ENCODE measurements around the gene PFN1. TPM values are rescaled to one million over a fixed set of nuclear protein-coding genes. Genes with fewer than 3 reads are reported as not detected.
"Not testable (repeated sequence)": the region's sequence is repeated elsewhere in the genome, so short reads cannot be mapped to it uniquely, and the experiment has no call there.

PFN1 gene
- total RNA-seq, 1 donor from 2014 or later, result 1,423 TPM

DNA sequence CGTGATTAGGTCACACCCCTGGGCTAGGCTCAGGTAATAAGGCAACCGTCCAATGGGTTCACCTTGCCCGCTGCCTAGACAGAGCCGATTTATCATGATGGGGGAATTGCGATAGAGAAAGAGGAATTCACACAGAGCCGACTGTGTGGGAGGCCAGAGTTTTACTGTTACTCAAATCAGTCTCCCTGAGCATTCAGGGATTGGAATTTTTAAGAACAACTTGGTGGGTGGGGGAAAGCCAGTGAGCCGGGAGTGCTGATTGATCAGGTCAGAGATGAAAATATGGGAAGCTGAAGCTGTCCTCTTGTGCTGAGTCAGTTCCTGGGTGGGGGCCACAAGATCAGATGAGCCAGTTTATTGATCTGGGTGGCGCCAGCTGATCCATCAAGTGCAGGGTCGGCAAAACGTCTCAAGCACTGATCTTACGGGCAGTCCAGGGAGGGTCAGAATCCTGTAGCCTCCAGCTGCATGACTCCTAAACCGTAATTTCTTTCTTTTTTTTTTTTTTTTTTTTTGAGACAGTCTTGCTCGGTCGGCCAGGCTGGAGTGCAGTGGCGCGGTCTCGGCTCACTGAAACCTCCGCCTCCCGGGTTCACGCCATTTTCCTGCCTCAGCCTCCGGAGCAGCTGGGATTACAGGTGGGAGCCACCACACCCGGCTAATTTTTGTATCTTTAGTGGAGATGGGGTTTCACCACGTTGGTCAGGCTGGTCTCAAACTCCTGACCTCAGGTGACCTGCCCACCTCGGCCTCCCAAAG, 21.6 kb downstream of the PFN1 start:
- intact Hi-C loops (cut with micrococcal nuclease); H3K4me3 Mint-ChIP-seq; H3K27ac Mint-ChIP-seq; H3K27me3 Mint-ChIP-seq (ENCODE audit: insufficient read depth); H3K9me3 Mint-ChIP-seq; DNase-seq (ENCODE audit: low spot score); H3K4me1 Mint-ChIP-seq (ENCODE audit: low read depth): not testable (repeated sequence)
- peaks cover 30% of the 10 kb centered on the region for H3K36me3 Mint-ChIP-seq (ENCODE audit: low read depth)

DNA sequence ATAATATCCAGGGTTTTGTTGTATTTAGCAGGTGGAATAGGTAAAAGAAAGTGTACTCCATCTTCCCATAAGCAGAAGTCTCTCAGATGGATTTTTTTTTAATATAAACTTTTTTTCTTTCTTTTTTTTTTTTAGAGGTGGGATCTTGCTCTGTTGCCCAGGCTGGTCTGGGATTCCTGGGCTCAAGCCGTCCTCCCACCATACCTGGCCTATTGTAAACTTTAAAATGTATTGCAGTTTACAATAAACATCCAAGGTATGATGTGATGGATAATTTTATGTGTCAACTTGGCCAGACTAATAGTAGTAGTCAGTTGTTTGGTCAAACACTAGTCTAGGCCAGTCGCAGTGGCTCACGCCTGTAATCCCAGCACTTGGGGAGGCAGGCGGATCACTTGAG, 27.0 kb downstream of the PFN1 start:
- Mint-ChIP-seq H3K9me3 (no peaks in the 10 kb centered on the region), H3K27ac (no peak overlapping the region), H3K36me3 (ENCODE audit: low read depth) (peaks cover 6% of the 10 kb centered on the region), H3K4me1 (ENCODE audit: low read depth) (no peaks in the 10 kb centered on the region), H3K27me3 (ENCODE audit: insufficient read depth) (no peaks in the 10 kb centered on the region), H3K4me3 (no peak overlapping the region)
- DNase-seq (ENCODE audit: low spot score), result no peak
- intact Hi-C loops (cut with micrococcal nuclease), result no loop called here

DNA sequence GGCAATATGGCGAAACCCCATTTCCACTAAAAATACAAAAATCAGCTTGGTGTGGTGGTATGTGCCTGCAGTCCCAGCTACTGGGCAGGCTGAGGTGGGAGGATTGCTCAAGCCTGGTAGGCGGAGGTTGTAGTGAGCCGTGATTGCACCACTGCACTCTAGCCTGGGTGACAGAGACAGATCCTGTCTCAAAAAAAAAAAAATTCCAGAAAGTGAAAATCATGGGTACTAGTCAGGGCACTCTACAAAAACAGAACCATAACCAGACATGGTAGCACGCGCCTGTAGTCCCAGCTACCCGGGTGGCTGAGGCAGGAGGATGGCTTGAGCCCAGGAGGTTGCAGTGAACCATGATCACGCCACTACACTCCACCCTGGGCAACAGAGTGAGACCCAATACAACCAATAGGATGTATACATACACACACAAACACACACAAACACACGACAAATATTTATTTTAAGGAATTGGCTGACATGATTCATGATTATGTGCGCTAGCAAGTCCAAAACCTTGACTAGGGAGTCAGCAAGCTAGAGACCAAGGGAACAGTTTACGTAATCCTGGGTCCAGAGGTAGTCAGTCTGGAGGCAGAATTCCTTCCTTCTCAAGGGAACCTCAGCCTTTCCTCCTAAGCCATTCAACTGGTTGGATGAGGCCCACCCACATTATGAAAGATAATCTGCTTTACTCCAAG, 27.8 kb downstream of the PFN1 start:
- Mint-ChIP-seq H3K36me3 (ENCODE audit: low read depth) (peaks cover 6% of the 10 kb centered on the region), H3K4me1 (ENCODE audit: low read depth) (no peaks in the 10 kb centered on the region), H3K27ac (no peak overlapping the region), H3K27me3 (ENCODE audit: insufficient read depth) (no peaks in the 10 kb centered on the region), H3K9me3 (no peaks in the 10 kb centered on the region), H3K4me3 (no peak overlapping the region)
- no peak for DNase-seq (ENCODE audit: low spot score)
- intact Hi-C loops (cut with micrococcal nuclease), result no loop called here

DNA sequence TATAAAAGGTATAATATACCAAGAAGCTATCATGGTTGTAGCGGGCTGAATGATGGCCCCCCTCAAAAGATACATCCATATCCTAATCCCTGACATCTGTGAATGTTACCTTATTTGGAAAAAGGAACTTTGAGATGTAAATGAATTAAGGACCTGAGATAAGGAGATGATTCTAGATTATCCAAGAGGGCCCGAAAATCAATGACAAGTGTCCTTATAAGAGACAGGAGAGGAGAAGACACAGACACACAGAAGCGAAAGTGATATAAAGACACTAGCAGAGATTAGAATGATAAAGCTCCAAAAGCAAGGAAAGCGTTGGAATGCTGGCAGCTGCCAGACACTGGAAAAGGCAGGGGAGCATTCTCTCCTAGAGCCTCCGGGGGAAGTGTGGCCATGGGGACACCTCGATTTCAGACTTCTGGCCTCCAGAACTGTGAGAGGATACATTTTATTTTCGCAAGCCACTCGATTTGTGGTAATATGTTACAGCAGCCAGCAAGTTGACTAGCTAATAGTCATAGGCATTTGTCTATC, 28.8 kb downstream of the PFN1 start:
- Mint-ChIP-seq H3K27ac (no peak overlapping the region), H3K9me3 (no peaks in the 10 kb centered on the region), H3K36me3 (ENCODE audit: low read depth) (peaks cover 4% of the 10 kb centered on the region), H3K4me1 (ENCODE audit: low read depth) (no peaks in the 10 kb centered on the region), H3K27me3 (ENCODE audit: insufficient read depth) (no peaks in the 10 kb centered on the region), H3K4me3 (no peak overlapping the region)
- intact Hi-C loops (cut with micrococcal nuclease), result no loop called here
- no peak for DNase-seq (ENCODE audit: low spot score)

DNA sequence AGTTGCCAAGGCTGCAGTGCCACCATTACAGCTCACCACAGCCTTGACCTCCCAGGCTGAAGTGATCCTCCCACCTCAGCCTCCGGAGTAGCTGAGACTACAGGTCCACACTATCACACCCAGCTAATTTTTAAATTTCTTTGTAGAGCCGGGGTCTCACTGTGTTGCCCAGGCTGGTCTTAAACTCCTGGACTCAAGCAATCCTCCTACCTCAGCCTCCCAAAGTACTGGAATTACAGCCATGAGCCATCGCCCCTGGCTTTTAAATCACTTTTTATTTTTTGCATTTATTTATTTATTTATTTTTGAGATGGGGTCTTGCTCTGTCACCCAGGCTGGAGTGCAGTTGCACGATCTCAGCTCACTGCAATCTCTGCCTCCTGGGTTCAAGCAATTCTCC, 33.8 kb downstream of the PFN1 start:
- H3K9me3 Mint-ChIP-seq; H3K4me1 Mint-ChIP-seq (ENCODE audit: low read depth); H3K36me3 Mint-ChIP-seq (ENCODE audit: low read depth); H3K27me3 Mint-ChIP-seq (ENCODE audit: insufficient read depth); DNase-seq (ENCODE audit: low spot score); H3K27ac Mint-ChIP-seq; intact Hi-C loops (cut with micrococcal nuclease); H3K4me3 Mint-ChIP-seq: not testable (repeated sequence)

DNA sequence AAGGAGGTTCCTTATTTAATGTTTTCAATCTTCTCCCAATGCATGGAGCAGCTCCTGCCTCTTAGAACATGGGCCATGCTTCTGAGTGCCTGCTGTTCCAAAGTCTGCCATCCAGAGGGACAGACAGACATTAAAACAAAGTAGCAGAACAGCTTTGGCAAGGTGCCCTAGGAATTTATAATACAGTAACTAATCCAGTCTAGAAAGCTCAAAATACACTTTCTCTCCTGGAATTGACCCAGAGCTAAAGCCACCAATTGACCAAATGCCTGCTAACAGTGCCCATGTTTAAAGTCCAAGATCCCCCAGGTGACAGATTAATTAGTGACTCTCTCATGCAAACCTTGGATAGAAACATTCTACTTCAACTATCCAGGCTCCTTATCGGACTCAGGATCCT, 34.3 kb downstream of the PFN1 start:
- no peak overlapping the region for H3K4me3 Mint-ChIP-seq
- H3K4me1 Mint-ChIP-seq (ENCODE audit: low read depth), result peaks cover 6% of the 10 kb centered on the region
- intact Hi-C loops (cut with micrococcal nuclease), result no loop called here
- H3K9me3 Mint-ChIP-seq, result no peaks in the 10 kb centered on the region
- H3K27ac Mint-ChIP-seq, result no peak overlapping the region
- no peak for DNase-seq (ENCODE audit: low spot score)
- peaks cover 9% of the 10 kb centered on the region for H3K27me3 Mint-ChIP-seq (ENCODE audit: insufficient read depth)
- no peaks in the 10 kb centered on the region for H3K36me3 Mint-ChIP-seq (ENCODE audit: low read depth)

DNA sequence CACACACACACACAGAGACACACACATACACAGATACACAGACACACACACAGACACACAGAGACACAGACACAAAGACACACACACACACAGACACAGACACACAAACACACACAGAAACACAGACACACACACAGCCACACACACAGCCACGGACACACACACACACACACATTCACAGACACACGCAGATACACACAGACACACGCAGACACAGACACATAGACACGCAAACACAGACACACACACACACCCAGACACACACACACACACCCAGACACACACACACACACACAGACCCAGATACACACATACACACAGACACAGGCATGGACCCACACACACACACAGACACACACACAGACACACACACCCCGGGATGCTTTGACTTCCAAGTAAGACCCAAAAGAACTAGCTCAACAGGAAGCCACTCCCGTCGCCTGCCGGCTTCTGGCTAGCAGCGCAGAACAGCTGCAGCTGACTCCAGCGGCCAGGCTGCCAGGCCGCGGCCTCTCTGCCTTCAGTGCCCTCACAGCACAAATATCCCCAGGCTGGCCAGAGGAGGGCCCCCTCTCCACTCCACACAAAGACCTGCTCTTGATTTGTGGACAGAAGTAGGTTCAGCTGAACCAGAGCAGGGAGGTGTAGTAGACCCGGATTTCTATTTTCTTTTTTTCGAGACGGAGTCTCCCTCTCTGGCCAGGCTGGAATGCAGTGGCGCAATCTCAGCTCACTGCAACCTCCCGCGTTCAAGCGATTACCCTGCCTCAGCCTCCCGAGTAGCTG, 39.4 kb downstream of the PFN1 start:
- H3K4me1 Mint-ChIP-seq (ENCODE audit: low read depth), result peaks cover 6% of the 10 kb centered on the region
- intact Hi-C loops (cut with micrococcal nuclease), result loop anchor here (1.0 to 5.0 kb wide), 7 partner anchors 31 to 153 kb away; partner anchors contain the start of genes RNF167, SLC25A11 and SPAG7

DNA sequence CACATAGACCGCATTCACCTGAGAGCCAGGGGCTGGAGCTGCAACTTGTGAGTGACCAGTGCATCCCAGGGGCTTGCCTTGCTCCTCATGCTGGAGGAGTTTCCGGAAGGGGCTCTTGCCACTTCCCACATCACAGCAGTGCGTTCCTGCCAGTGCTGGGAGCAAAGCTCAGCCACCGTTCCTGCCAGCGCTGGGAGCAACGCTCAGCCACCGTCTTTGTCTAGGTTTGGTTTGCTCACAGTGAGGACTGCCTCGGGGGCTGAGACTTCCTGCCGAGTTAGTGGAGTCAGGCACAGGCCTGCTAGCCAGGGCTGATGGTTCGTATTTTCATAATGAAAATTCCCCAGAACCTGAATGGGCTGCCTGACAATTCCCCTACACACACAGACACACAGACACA, 40.0 kb downstream of the PFN1 start:
- intact Hi-C loops (cut with micrococcal nuclease), result loop anchor here (2.0 to 5.0 kb wide), 2 partner anchors 58 to 139 kb away; partner anchors contain the start of gene SPAG7
- Mint-ChIP-seq H3K9me3 (no peaks in the 10 kb centered on the region), H3K4me3 (no peak overlapping the region), H3K27me3 (ENCODE audit: insufficient read depth) (peaks cover 12% of the 10 kb centered on the region), H3K4me1 (ENCODE audit: low read depth) (peaks cover 12% of the 10 kb centered on the region), H3K36me3 (ENCODE audit: low read depth) (no peaks in the 10 kb centered on the region), H3K27ac (no peak overlapping the region)
- DNase-seq (ENCODE audit: low spot score), result no peak

More for the DNA sequence above, 39.4 kb downstream of the PFN1 start:
- Mint-ChIP-seq H3K27ac (no peak overlapping the region), H3K27me3 (ENCODE audit: insufficient read depth) (peaks cover 16% of the 10 kb centered on the region), H3K36me3 (ENCODE audit: low read depth) (no peaks in the 10 kb centered on the region), H3K9me3 (no peaks in the 10 kb centered on the region), H3K4me3 (no peak overlapping the region)
- DNase-seq (ENCODE audit: low spot score), result peak; percentile 66

DNA sequence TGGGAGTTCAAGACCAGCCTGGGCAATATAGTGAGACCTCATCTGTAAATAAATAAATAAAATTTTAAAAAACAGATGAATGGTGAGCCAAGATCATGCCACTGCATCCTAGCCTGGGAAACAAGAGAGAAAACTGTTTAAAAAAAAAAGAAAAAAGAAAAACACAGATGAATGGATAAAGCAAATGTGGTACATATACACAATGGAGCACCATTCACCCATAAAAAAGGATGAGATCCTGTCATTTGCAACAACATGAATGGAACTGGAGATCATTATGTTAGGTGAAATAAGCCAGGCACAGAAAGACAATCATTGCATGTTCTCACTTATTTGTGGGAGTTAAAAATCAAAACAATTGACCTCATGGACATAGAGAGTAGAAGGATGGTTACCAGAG, 41.7 kb downstream of the PFN1 start:
- peaks cover 11% of the 10 kb centered on the region for H3K27me3 Mint-ChIP-seq (ENCODE audit: insufficient read depth)
- not testable (repeated sequence) for H3K27ac Mint-ChIP-seq; DNase-seq (ENCODE audit: low spot score); H3K9me3 Mint-ChIP-seq; H3K4me3 Mint-ChIP-seq; H3K36me3 Mint-ChIP-seq (ENCODE audit: low read depth)
- intact Hi-C loops (cut with micrococcal nuclease), result loop anchor here (5.0 kb wide), 1 partner anchor 141 kb away; no protein-coding TSS in a partner anchor
- H3K4me1 Mint-ChIP-seq (ENCODE audit: low read depth), result peaks cover 21% of the 10 kb centered on the region

DNA sequence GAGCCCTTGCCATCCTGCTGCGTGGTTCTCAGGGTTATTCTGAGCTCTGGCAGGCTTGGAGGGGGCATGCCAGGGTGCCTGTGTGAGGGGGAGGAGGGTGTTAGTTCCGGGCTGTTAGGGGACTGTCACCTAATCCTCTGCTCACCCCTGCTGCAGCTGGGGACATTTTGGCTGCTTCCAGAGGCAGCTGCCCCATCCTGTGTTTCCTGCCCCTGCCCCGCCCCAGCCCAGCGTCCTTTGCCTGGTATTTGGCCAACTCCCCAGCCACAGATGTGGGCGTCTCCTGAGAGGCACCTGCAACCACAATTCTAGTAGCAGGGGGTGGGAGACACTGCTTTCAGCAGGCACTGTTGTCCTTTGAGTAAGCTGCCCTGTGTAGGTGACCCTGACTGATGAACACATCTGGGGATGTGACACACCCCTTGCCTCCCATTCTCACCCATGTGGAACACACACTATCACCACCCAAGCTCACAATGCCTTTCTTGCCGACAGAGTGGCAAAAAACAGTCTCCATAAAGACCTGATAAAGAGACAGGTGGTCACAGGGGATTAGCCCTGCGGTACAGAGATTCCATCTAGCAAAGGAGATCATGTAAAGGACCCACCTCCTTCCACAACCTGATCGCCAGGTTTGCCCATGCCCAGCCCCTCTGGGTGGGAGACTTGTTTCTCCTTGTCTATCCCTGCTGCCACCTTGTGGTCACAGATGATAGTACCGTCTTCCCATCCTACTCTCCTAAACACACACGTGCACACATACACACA, 45.1 kb downstream of the PFN1 start, which contains the start of gene CHRNE:
TSS of gene CHRNE (minus strand) at position 48 of the 768 bp plus-strand sequence. CDS start at position 13, 35 bp downstream.
- H3K4me3 Mint-ChIP-seq, result peak within 1 kb of the TSS; percentile 21
- H3K27me3 Mint-ChIP-seq (ENCODE audit: insufficient read depth), result peaks cover 16% of the 10 kb centered on the region
- H3K4me1 Mint-ChIP-seq (ENCODE audit: low read depth), result peaks cover 25% of the 10 kb centered on the region
- H3K27ac Mint-ChIP-seq, result peak within 1 kb of the TSS; percentile 52
- H3K9me3 Mint-ChIP-seq, result no peaks in the 10 kb centered on the region
- H3K36me3 Mint-ChIP-seq (ENCODE audit: low read depth), result no peaks in the 10 kb centered on the region
- intact Hi-C loops (cut with micrococcal nuclease), result loop anchor here (1.0 to 5.0 kb wide), 2 partner anchors 172 to 336 kb away; partner anchors contain the start of gene MED11
- DNase-seq (ENCODE audit: low spot score), result peak; percentile 61

DNA sequence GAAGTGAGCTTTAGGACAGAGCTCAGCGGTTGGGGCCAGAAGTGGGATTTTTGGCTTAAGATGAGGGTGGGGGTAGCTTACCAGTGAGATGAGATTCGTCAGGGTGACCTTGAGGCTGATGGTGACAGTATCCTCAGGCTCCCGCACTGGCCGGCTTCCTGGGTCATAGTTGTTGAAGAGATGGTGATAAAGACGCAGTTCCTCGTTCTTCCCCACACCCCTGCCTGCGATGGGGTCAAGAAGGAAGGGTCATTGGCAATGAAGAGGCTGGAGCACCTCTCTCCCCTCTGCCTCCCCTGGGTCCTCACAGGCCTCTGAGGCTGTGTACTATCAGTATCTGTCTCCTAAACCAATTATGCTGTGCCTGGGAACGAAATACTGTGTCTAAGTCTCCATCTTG, 45.8 kb downstream of the PFN1 start:
- peak overlapping the region; percentile 42 for H3K27ac Mint-ChIP-seq
- no peaks in the 10 kb centered on the region for H3K9me3 Mint-ChIP-seq
- DNase-seq (ENCODE audit: low spot score), result no peak

More for the DNA sequence above, 45.8 kb downstream of the PFN1 start:
- intact Hi-C loops (cut with micrococcal nuclease), result loop anchor here (5.0 kb wide), 1 partner anchor 335 kb away; no protein-coding TSS in a partner anchor
- peak overlapping the region; percentile 21 for H3K4me3 Mint-ChIP-seq
- peaks cover 25% of the 10 kb centered on the region for H3K4me1 Mint-ChIP-seq (ENCODE audit: low read depth)
- no peaks in the 10 kb centered on the region for H3K36me3 Mint-ChIP-seq (ENCODE audit: low read depth)
- peaks cover 16% of the 10 kb centered on the region for H3K27me3 Mint-ChIP-seq (ENCODE audit: insufficient read depth)
